ENCODE measurements around the gene RPP21. TPM values are rescaled to one million over a fixed set of nuclear protein-coding genes. Genes with fewer than 3 reads are reported as not detected.

The RPP21 gene
- total RNA-seq, 1 experiment from 2014 or later = 64.0 TPM

- no peaks in the 10 kb centered on the region for H3K9me3 ChIP-seq (ENCODE audit: control insufficient read depth, low read depth, low read length)
- no peaks in the 10 kb centered on the region; the same call in 1 of the 2 replicates for H3K27me3 ChIP-seq (ENCODE audit: insufficient read depth, low read length)
- H4K91ac ChIP-seq (ENCODE audit: insufficient read length, low read depth, low read length) = no peak overlapping the region
- H3K79me1 ChIP-seq (ENCODE audit: insufficient read depth, low read depth, low read length, poor library complexity, severe bottlenecking) = peaks cover 2% of the 10 kb centered on the region
- H4K5ac ChIP-seq (ENCODE audit: insufficient read length, low read depth, low read length) = no peak overlapping the region
- no peak overlapping the region for H3K4ac ChIP-seq (ENCODE audit: low read depth, low read length)
- TF ChIP-seq CTCF (conservative IDR thresholded peaks at IDR 0.05) = no peak
- peaks cover 2% of the 10 kb centered on the region for H4K20me1 ChIP-seq (ENCODE audit: control insufficient read depth, insufficient read depth, insufficient read length)
- H3K56ac ChIP-seq (ENCODE audit: insufficient read length, low read depth, low read length) = no peak overlapping the region
- H3K79me2 ChIP-seq (ENCODE audit: insufficient read depth, low read length) = peaks cover 39% of the 10 kb centered on the region; the same call in 1 of the 2 replicates
- H3K27ac Mint-ChIP-seq = no peak overlapping the region
- H3T11ph ChIP-seq (ENCODE audit: low read length) = no peak overlapping the region
- no peak overlapping the region for H2BK20ac ChIP-seq (ENCODE audit: low read depth, low read length, poor library complexity, severe bottlenecking)
- no peak overlapping the region for H2BK5ac ChIP-seq (ENCODE audit: insufficient read length, low read length)
- peaks cover 53 to 72% (median 56%) of the 10 kb centered on the region in 3 experiments for H3K36me3 Mint-ChIP-seq (ENCODE audit: insufficient read depth in 1 of 3, low read depth in 3 of 3)
- H3K9me3 Mint-ChIP-seq = peaks cover 0 to 2% of the 10 kb centered on the region in 2 experiments; a peak in 2 of 5 replicates
- DNase-seq = no peak
- H2AK5ac ChIP-seq (ENCODE audit: insufficient read length, low read length) = no peak overlapping the region
- H2AFZ ChIP-seq (ENCODE audit: low read length) = no peak overlapping the region
- H3K4me2 ChIP-seq (ENCODE audit: insufficient read depth, insufficient read length, low read length) = no peak overlapping the region
- H3K9ac ChIP-seq (ENCODE audit: extremely low read depth, insufficient read length, low read length) = no peak overlapping the region
- no peak overlapping the region for H2BK120ac ChIP-seq (ENCODE audit: low read depth, low read length, poor library complexity, severe bottlenecking)
- no peak overlapping the region for H4K8ac ChIP-seq (replicated peaks; ENCODE audit: insufficient read length, low read depth, low read length)
- H3K27ac ChIP-seq (ENCODE audit: insufficient read length, low read depth, low read length) = no peak overlapping the region
- no peak overlapping the region for H3K23ac ChIP-seq (ENCODE audit: insufficient read length, low read depth, low read length)
- H3K23me2 ChIP-seq (ENCODE audit: insufficient read length, low read depth, low read length, poor library complexity, severe bottlenecking) = no peaks in the 10 kb centered on the region
- H3K18ac ChIP-seq (ENCODE audit: insufficient read length, low read depth, low read length) = no peak overlapping the region
- no CpG with 5 or more reads among the region's 1 CpG for WGBS (ENCODE audit: extremely low coverage, insufficient read length, low lambda C conversion rate)
- H3K4me3 Mint-ChIP-seq = no peak overlapping the region
- H2BK15ac ChIP-seq (ENCODE audit: low read depth, low read length) = no peak overlapping the region
- no peak overlapping the region for H3K14ac ChIP-seq (ENCODE audit: insufficient read depth, low read length)
- no peaks in the 10 kb centered on the region for H3K4me1 ChIP-seq (ENCODE audit: insufficient read depth, low read length)
- peaks cover 8 to 18% of the 10 kb centered on the region in 2 experiments for H3K4me1 Mint-ChIP-seq
- H3K27me3 Mint-ChIP-seq (ENCODE audit: low read depth) = no peaks in the 10 kb centered on the region
- H2BK12ac ChIP-seq (ENCODE audit: insufficient read length, low read depth, low read length) = no peak overlapping the region
These were observed 33.3 kb upstream of the RPP21 start for GRCh38 chr6:30311671-30312070.
